Duodenal mucosa (tissue), 2 donors: ENCODE measurements around the gene CYP2D6.

ENCODE experiments used
- H3K27ac ChIP-seq: one replicate; pipeline ENCODE4 v1.7.0; 2013; ENCODE audit warnings: low read depth, low read length
- H3K27me3 ChIP-seq, 2 donors: one replicate each; pipeline ENCODE4 v1.7.0; 2013; ENCODE audit warnings: low read length in 2 of 2, control low read depth in 1 of 2; ENCODE audit not compliant: insufficient read depth in 2 of 2, control insufficient read depth in 1 of 2
- H3K36me3 ChIP-seq, 2 donors: one replicate each; pipeline ENCODE4 v1.7.0; 2013; ENCODE audit warnings: low read length in 2 of 2, control low read depth in 1 of 2; ENCODE audit not compliant: insufficient read depth in 2 of 2, control insufficient read depth in 1 of 2
- H3K4me1 ChIP-seq, 2 donors: one replicate each; pipeline ENCODE4 v1.7.0; 2013; ENCODE audit warnings: low read length in 2 of 2, control low read depth in 1 of 2; ENCODE audit not compliant: insufficient read depth in 2 of 2, control insufficient read depth in 1 of 2
- H3K4me3 ChIP-seq, 2 donors: one replicate each; pipeline ENCODE4 v1.7.0; 2013; ENCODE audit warnings: low read length in 2 of 2, low read depth in 1 of 2
- H3K9ac ChIP-seq, 2 donors: one replicate each; pipeline ENCODE4 v1.7.0; 2013; ENCODE audit warnings: low read length in 2 of 2, low read depth in 1 of 2
- H3K9me3 ChIP-seq, 2 donors: one replicate each; pipeline ENCODE4 v1.7.0; 2013; ENCODE audit warnings: low read length in 2 of 2, control low read depth in 1 of 2; ENCODE audit not compliant: control insufficient read depth in 1 of 2

CYP2D6 gene

GRCh38 chr22:42171417-42171816 lies 40.8 kb upstream of the CYP2D6 start:
- Histone ChIP-seq H3K27ac (no peak overlapping the region), H3K27me3 (no peaks in the 10 kb centered on the region), H3K9ac (no peak overlapping the region), H3K9me3 (no peaks in the 10 kb centered on the region), H3K36me3 (peaks cover 10 to 38% of the 10 kb centered on the region in 2 donors), H3K4me1 (peaks cover 31 to 36% of the 10 kb centered on the region in 2 donors), H3K4me3 (no peak overlapping the region)

GRCh38 chr22:42170946-42171345 lies 40.3 kb upstream of the CYP2D6 start:
- Histone ChIP-seq H3K27ac (no peak overlapping the region), H3K27me3 (no peaks in the 10 kb centered on the region), H3K36me3 (peaks cover 10 to 34% of the 10 kb centered on the region in 2 donors), H3K9ac (no peak overlapping the region), H3K4me3 (no peak overlapping the region), H3K4me1 (peaks cover 31 to 36% of the 10 kb centered on the region in 2 donors), H3K9me3 (no peaks in the 10 kb centered on the region)

GRCh38 chr22:42169055-42169469 lies 38.5 kb upstream of the CYP2D6 start:
- no peak overlapping the region for H3K27ac ChIP-seq
- H3K4me3 ChIP-seq = no peak overlapping the region
- H3K9ac ChIP-seq = no peak overlapping the region
- no peaks in the 10 kb centered on the region for H3K27me3 ChIP-seq
- H3K9me3 ChIP-seq = no peaks in the 10 kb centered on the region
- peaks cover 10 to 47% of the 10 kb centered on the region in 2 donors for H3K36me3 ChIP-seq
- peaks cover 27 to 33% of the 10 kb centered on the region in 2 donors for H3K4me1 ChIP-seq

- Histone ChIP-seq H3K9me3 (no peaks in the 10 kb centered on the region), H3K9ac (no peak overlapping the region), H3K36me3 (peaks cover 10 to 47% of the 10 kb centered on the region in 2 donors), H3K27me3 (no peaks in the 10 kb centered on the region), H3K4me3 (no peak overlapping the region), H3K4me1 (peaks cover 21 to 27% of the 10 kb centered on the region in 2 donors), H3K27ac (no peak overlapping the region)
Measured at GRCh38 chr22:42168476-42168875, 37.9 kb upstream of the CYP2D6 start.

DNA sequence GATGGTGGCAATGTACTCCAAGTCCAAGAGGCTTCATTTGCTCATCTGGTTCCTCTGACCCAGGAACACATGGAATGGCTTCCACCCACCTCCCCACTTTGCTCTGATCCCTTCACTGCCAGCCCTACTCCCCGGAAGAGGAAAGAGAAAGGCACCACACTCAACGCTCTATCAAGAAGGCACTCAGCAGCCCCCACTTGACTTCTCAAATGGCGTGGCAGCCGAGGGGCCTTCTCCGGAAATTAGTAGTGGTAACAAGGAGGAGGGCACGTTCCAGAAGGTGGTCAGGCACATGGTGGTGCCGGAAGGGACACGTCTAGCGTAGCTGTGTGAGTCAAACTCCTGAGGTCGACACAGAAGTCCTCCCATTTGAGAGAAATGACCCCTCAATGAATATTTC lies 36.5 kb upstream of the CYP2D6 start:
- H3K4me1 ChIP-seq = peaks cover 7 to 13% of the 10 kb centered on the region in 2 donors
- H3K9ac ChIP-seq = no peak overlapping the region
- no peak overlapping the region for H3K4me3 ChIP-seq
- no peaks in the 10 kb centered on the region for H3K27me3 ChIP-seq
- H3K27ac ChIP-seq = no peak overlapping the region
- H3K9me3 ChIP-seq = no peaks in the 10 kb centered on the region
- peaks cover 13 to 51% of the 10 kb centered on the region in 2 donors for H3K36me3 ChIP-seq

DNA sequence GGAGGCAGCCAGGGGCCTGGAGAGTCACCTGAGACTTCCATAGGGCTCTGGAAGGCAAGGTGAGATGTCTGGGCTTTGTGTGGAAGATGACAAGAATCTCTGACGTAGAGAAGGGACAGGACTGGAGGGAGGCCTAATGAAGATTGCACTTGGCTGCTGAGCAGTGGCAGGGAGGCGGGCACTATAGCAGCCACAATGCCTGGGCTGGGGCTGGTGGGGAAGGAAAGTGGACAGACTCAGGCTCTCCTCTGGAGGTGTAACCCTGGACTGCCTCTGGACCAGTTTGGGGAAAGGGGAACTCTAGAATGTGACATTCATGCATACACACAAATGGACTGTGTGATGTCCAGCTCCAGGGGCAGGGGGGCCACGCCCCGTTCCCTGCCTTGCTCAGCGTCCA lies 34.3 kb upstream of the CYP2D6 start:
- H3K9ac ChIP-seq = no peak overlapping the region
- H3K36me3 ChIP-seq = peaks cover 13 to 45% of the 10 kb centered on the region in 2 donors
- peaks cover 3 to 4% of the 10 kb centered on the region in 2 donors for H3K4me1 ChIP-seq
- no peak overlapping the region for H3K4me3 ChIP-seq
- H3K9me3 ChIP-seq = no peaks in the 10 kb centered on the region
- H3K27me3 ChIP-seq = no peaks in the 10 kb centered on the region
- H3K27ac ChIP-seq = no peak overlapping the region

DNA sequence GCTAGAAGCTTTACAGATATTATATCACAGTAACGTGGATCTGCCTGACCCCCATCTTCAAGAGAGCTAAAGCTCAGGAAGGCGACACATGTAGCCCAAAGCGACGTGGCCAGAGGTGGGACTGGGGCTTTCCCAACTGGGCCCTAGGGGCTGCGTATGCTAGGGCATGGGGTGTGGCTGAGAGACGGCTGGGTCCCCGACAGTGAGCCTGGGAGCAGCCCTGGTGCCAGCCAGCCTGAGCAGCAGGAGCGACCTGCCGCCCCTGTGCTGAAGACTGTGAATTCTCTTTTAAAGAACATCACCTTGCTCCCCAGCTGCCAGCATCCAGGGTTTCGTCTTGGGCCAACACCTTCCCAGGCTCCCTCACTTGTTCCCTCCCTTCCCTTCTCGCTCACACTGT lies 32.9 kb upstream of the CYP2D6 start:
- Histone ChIP-seq H3K36me3 (peaks cover 9 to 36% of the 10 kb centered on the region in 2 donors), H3K9me3 (no peaks in the 10 kb centered on the region), H3K27ac (no peak overlapping the region), H3K4me3 (no peak overlapping the region), H3K4me1 (peaks cover 3 to 4% of the 10 kb centered on the region in 2 donors), H3K9ac (no peak overlapping the region), H3K27me3 (no peaks in the 10 kb centered on the region)

DNA sequence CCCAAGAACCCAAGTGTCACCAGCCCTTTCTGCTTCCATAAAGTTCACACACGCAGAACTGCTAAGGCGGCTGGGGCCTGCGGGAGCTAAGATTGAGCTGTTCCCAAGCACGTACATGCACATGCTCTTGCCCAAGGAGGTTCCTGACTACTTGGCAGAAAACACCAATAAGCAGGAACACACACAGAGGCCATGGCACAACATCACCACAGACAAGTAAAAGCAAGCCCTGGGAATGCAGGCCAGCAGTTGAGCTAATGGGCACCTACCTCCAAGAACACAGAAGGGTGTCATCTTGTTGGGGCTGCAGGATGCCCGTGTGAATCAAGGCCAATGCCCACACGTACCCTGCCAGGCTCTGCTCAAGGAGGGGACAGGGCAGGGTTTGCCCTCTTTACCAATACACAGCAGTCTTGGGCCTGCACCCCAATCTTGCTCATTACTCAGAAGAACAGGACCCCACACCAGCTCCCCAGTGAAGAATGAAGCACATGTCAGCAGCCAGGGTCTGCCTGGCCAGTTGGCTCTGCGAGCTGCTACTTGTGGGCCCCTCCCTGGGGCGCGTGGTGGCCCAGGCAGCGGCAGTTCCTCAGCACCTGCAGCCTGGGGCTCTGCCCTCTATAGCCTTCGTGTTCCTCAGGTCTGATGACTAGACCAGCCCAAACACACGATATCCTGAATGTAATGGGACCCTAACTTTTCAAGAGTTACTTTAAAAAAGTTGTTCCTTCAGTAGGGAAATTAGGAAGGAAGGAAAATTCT lies 32.3 kb upstream of the CYP2D6 start:
- Histone ChIP-seq H3K9me3 (no peaks in the 10 kb centered on the region), H3K27ac (no peak overlapping the region), H3K27me3 (no peaks in the 10 kb centered on the region), H3K4me3 (no peak overlapping the region), H3K9ac (no peak overlapping the region), H3K4me1 (peaks cover 3 to 4% of the 10 kb centered on the region in 2 donors), H3K36me3 (peaks cover 3 to 37% of the 10 kb centered on the region in 2 donors)

- Histone ChIP-seq H3K9me3 (no peaks in the 10 kb centered on the region), H3K27ac (no peak overlapping the region), H3K9ac (no peak overlapping the region), H3K36me3 (peaks cover 3 to 36% of the 10 kb centered on the region in 2 donors), H3K4me1 (peaks cover 3 to 4% of the 10 kb centered on the region in 2 donors), H3K27me3 (no peaks in the 10 kb centered on the region), H3K4me3 (no peak overlapping the region)
Measured at GRCh38 chr22:42160830-42161696, 30.5 kb upstream of the CYP2D6 start.

- peaks cover 3 to 37% of the 10 kb centered on the region in 2 donors for H3K36me3 ChIP-seq
- no peak overlapping the region for H3K9ac ChIP-seq
- no peak overlapping the region for H3K4me3 ChIP-seq
- H3K27me3 ChIP-seq = no peaks in the 10 kb centered on the region
- no peak overlapping the region for H3K27ac ChIP-seq
- peaks cover 3 to 4% of the 10 kb centered on the region in 2 donors for H3K4me1 ChIP-seq
- no peaks in the 10 kb centered on the region for H3K9me3 ChIP-seq
Measured at GRCh38 chr22:42160251-42160650, 29.6 kb upstream of the CYP2D6 start.
